Fibroblast of pulmonary artery (primary cell): ENCODE results near the gene USP54.
"Not testable (repeated sequence)": the region's sequence is repeated elsewhere in the genome, so short reads cannot be mapped to it uniquely, and the experiment has no call there.

Source experiments
- DNase-seq: peaks from one replicate; pipeline ENCODE4 v3.0.0-alpha.2; 2010; ENCODE audit warnings: low read depth
- H3K4me3 ChIP-seq: replicated peaks from 2 replicates; pipeline ENCODE4 v1.5.1; 2011; ENCODE audit warnings: low read depth, mild to moderate bottlenecking, control low read depth, low read length, moderate library complexity
- TF ChIP-seq, protein P1 (sequence below): IDR thresholded peaks from 2 replicates; pipeline ENCODE4 v1.5.1; 2011; ENCODE audit warnings: mild to moderate bottlenecking, control low read depth, low read length, inconsistent platforms; ENCODE audit errors: missing control alignments

Gene USP54

DNA sequence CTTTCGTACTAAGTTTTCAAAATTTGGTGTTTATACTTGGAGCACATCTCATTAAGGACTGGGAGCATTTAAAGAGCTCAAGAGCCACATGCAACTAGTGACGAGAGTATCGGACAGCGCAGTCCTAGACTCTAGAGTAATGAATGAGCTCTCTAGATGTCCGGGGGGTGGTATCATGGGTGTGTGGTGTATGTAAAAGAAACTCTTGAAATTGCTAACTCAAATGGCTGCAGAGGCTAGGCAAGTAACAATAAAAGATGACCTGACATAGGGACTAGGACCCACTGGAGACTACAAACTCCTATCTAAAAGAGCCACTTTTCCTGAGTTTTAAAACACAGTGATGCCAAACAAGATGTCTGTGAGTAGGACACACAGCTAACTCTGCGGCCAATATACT is 36.2 kb upstream of the USP54 start:
- no peak overlapping the region for H3K4me3 ChIP-seq
- no peak for DNase-seq
- TF ChIP-seq, protein P1, sequence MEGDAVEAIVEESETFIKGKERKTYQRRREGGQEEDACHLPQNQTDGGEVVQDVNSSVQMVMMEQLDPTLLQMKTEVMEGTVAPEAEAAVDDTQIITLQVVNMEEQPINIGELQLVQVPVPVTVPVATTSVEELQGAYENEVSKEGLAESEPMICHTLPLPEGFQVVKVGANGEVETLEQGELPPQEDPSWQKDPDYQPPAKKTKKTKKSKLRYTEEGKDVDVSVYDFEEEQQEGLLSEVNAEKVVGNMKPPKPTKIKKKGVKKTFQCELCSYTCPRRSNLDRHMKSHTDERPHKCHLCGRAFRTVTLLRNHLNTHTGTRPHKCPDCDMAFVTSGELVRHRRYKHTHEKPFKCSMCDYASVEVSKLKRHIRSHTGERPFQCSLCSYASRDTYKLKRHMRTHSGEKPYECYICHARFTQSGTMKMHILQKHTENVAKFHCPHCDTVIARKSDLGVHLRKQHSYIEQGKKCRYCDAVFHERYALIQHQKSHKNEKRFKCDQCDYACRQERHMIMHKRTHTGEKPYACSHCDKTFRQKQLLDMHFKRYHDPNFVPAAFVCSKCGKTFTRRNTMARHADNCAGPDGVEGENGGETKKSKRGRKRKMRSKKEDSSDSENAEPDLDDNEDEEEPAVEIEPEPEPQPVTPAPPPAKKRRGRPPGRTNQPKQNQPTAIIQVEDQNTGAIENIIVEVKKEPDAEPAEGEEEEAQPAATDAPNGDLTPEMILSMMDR = no peak

DNA sequence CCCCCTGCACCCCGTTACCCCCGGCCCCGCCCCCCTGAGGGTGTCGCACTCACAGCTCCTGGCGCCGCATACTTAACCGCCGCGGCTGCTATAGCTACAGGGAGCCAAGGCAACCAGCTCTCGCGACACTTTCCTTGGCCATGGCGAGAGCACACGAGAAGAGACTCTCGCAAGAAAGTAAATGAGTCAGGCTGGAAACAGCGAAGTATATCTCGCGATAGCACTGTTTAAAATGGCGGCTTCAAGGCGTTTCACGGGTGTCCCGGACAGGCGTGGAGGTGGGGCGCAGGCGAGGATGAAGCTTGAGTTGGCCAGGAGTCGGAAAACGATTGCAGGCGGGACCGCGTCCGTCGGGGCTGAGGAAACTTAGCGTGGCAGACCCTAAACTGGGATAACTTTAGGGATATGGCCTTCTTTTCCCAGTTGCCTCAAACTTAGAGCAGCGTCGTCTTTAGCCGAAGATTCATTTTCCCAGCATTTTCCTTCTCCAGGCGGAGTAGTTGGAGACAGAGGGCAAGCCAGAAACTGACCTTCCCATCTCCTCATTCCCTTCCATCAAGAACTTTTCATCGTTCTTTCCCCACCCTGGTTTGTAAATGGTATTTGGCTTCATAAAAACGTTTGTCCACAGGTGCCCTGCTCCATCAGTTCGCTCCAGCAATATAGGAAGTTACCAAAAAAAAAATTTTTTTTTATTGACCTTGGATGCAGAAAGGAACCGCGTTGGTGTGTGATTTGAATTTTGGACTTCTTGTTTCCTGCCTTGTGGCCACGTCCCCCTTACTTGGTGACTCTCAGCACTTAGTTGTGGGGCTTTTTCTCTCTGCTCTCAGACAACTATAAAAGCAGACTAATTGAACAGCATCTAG is 35.0 kb upstream of the USP54 start:
- TF ChIP-seq, protein P1 = no peak
- H3K4me3 ChIP-seq = peak overlapping the region; percentile 96
- DNase-seq = peak; percentile 99

DNA sequence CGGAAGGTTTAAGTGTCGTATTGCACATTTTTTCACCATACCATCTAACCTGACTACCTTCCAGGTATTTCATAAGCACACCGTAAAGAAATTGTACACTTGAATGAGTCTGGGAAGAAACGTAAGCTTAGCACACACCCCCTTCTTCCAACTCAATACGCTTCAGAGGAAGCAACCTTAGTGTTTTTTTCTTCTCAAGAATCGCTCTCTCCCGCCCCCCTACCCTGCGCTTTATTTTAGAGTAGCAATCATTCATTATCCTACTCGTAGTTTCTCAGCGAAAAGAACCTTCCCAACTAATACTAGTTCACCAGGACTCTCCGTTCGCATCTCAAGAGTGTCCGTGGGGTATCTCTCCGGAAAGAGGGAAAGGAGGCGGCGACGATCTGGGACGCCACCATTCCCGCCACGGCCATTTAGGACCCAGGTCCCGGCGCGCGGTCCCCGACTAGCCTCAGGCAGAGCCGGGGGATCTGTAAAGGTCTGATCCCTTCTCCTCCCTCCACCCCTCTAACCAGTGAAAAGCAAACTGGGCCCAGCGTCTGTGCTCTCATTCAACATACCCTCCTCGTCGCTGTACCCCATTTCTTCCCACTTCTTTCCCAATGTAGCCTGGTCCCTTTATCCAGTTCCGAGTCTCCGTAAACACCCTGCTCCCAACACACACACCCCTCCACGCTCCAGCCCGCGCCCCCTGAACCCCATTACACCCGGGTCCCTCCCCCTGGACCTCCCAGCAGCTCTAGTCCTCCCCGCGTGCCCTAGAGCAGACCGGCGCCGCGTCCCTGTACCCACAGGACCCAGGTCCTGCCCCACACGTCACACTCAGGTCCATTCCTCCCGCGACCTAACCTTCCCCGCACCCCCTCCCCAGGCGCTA is 34.1 kb upstream of the USP54 start:
- DNase-seq = peak; percentile 31
- TF ChIP-seq, protein P1 = no peak

DNA sequence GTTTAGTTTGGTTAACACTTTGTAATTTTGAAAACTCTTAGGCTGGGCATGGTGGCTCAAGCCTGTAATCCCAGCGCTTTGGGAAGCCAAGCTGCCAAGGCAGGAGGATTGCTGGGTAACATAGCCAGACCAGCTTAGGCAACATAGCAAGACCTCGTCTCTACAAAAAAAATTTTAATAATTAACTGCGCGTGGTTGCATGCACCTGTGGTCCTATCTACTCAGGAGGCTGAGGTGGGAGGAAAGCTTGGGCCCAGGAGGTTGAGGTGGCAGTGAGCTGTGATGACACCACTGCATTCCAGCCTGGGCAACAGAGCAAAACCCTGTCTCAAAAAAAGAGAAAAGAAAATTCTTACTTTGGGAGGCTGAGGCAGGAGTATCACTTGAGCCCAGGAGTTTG is 31.9 kb upstream of the USP54 start:
- TF ChIP-seq, protein P1 = no peak
- no peak for DNase-seq
- H3K4me3 ChIP-seq = no peak overlapping the region

More for the DNA sequence above, 34.1 kb upstream of the USP54 start:
- H3K4me3 ChIP-seq = peak overlapping the region; percentile 96

DNA sequence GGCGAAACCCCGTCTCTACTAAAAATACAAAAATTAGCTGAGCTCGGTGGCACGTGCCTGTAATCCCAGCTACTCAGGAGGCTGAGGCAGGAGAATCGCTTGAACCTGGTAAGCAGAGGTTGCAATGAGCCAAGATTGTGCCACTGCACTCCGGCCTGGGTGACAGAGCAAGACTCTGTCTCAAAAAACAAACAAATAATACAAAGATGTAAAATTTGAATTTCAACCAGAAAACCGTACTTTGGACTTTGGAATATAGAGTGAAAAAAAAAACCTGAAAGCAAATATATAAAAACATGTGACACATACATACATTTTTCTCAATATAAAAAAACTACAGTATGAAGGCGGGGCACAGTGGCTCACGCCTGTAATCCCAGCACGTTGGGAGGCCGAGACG is 29.8 kb upstream of the USP54 start:
- not testable (repeated sequence) for H3K4me3 ChIP-seq, DNase-seq

DNA sequence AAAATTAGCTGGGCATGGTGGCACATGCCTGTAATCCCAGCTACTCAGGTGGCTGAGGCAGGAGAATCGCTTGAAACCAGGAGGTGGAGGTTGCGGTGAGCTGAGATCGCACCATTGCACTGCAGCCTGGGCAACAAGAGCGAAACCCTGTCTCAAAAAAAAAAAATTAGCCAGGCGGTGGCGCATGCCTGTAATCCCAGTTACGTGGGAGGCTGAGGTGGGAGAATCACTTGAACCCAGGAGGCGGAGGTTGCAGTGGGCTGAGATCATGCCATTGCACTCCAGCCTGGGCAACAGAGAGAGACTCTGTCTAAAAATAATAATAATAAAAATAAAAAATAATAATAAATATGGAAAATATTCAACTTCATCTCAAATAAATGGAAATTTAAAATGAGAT is 26.0 kb upstream of the USP54 start:
- DNase-seq, H3K4me3 ChIP-seq: not testable (repeated sequence)

DNA sequence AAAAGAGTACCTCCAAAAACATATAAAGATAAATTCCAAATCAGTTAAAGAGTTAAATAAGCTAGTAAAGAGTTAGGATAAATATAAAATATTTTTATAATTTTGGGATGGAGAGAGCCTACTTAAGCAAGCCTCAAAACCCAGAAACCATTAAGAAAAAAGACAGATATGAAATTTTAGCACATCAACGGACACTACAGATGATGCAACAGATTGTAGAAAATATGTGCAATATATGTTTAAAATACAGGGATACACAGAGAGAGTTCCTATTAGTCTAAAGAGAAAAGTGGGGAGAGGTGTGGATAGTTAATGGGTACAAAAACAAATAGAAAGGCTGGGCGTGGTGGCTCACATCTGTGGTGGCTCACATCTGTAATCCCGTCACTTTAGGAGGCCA is 23.6 kb upstream of the USP54 start:
- DNase-seq = no peak
- TF ChIP-seq, protein P1 = no peak
- no peak overlapping the region for H3K4me3 ChIP-seq

DNA sequence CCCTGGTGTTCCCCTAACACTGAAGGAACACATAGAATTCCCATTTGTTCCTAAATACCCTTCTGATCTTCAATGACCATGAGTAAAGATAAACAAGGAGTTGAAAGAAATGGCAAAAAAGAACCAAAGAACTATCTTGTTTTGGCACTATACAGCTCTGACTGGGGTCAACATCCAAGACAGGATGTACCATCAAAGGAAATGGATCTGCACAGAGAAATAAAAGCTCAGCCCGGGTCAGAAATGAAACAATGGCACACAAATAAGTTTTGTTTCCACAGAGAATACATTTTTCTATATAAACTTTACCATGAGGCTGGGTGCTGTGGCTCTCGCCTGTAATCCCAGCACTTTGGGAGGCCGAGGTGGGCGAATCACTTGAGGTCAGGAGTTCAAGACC is 18.0 kb upstream of the USP54 start:
- TF ChIP-seq, protein P1 = no peak
- DNase-seq = no peak
- no peak overlapping the region for H3K4me3 ChIP-seq
